Central memory CD8-positive, alpha-beta T cell (primary cell): Measurements from ENCODE around the gene RHOH.
"Not testable (repeated sequence)": the region's sequence is repeated elsewhere in the genome, so short reads cannot be mapped to it uniquely, and the experiment has no call there.

Experiments used
- ATAC-seq: fragments of 150-1000 bp; cut with Tn5 transposase; replicated peaks from 2 replicates; pipeline ENCODE4 v1.10.0; 2022; ENCODE audit warnings: mild to moderate bottlenecking, moderate FRiP score, moderate number of reproducible peaks; ENCODE audit not compliant: poor library complexity, severe bottlenecking; ENCODE audit errors: extremely low read depth
- DNase-seq, 2 donors: peaks; one replicate each; pipeline ENCODE4 v3.0.0; 2021; ENCODE audit warnings: low spot score in 2 of 2
- H3K27ac Mint-ChIP-seq: one replicate; pipeline ENCODE4 v1.8.0; 2022; ENCODE audit warnings: low read depth, mild to moderate bottlenecking, moderate library complexity, mixed read lengths
- H3K27me3 Mint-ChIP-seq: one replicate; pipeline ENCODE4 v1.8.0; 2022; ENCODE audit warnings: mixed read lengths
- H3K36me3 Mint-ChIP-seq: one replicate; pipeline ENCODE4 v1.8.0; 2022; ENCODE audit warnings: mild to moderate bottlenecking, moderate library complexity, mixed read lengths; ENCODE audit not compliant: insufficient read depth
- H3K4me1 Mint-ChIP-seq: one replicate; pipeline ENCODE4 v1.8.0; 2022; ENCODE audit warnings: mixed read lengths
- H3K4me3 Mint-ChIP-seq: one replicate; pipeline ENCODE4 v1.8.0; 2022; ENCODE audit warnings: mild to moderate bottlenecking, moderate library complexity, mixed read lengths
- H3K9me3 Mint-ChIP-seq: one replicate; pipeline ENCODE4 v1.8.0; 2022; ENCODE audit warnings: mixed read lengths

The RHOH gene

DNA sequence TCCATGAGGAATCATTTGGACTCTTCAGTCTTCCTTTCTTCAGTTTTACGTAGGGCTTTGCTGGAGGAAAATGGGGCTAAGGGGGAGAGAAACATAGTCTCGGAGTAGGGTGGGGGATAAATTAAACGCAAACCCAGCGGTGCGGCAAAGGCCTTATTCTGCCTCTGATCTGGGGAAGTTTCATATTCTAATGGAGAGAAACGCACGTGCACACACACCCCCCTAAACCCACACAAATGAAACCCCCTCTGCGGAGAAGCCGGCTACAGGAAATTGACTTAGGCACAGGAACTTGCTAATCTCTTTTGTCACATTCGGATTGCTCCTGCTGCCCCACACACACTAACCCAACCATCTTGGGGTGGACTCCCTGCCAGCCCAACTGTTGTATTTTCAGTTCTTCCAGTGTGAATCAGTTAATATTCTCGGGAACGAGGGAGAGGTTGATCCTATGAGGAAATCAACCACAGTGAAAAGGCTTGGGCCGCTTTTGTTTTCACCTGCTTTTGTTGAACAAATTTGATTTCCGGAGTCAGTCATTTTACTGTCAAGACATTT, at the start of gene RHOH:
Gene RHOH (plus strand): TSS at position 308 of the 558 bp plus-strand sequence. CDS start 46,356 bp downstream, outside the sequence.
- Mint-ChIP-seq H3K36me3 (peaks cover 74% of the 10 kb centered on the region), H3K9me3 (no peaks in the 10 kb centered on the region), H3K4me3 (peak within 1 kb of the TSS; percentile 100), H3K27me3 (no peaks in the 10 kb centered on the region), H3K27ac (peak within 1 kb of the TSS; percentile 100), H3K4me1 (peaks cover 69% of the 10 kb centered on the region)
- DNase-seq, result peak; percentile 45 to 81
- ATAC-seq, result peak; percentile 49

DNA sequence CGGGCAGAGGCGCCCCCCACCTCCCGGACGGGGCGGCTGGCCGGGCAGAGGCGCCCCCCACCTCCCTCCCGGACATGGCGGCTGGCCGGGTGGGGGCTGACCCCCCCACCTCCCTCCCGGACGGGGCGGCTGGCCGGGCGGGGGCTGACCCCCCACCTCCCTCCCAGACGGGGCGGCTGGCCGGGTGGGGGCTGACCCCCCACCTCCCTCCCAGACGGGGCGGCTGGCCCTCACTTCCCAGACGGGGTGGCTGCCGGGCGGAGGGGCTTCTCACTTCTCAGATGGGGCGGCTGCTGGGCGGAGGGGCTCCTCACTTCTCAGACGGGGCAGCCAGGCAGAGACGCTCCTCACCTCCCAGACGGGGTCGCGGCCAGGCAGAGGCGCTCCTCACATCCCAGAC, 49.3 kb upstream of the RHOH start:
- not testable (repeated sequence) for DNase-seq, H3K4me3 Mint-ChIP-seq, ATAC-seq, H3K27ac Mint-ChIP-seq, H3K36me3 Mint-ChIP-seq, H3K27me3 Mint-ChIP-seq, H3K9me3 Mint-ChIP-seq
- H3K4me1 Mint-ChIP-seq, result peaks cover 13% of the 10 kb centered on the region

DNA sequence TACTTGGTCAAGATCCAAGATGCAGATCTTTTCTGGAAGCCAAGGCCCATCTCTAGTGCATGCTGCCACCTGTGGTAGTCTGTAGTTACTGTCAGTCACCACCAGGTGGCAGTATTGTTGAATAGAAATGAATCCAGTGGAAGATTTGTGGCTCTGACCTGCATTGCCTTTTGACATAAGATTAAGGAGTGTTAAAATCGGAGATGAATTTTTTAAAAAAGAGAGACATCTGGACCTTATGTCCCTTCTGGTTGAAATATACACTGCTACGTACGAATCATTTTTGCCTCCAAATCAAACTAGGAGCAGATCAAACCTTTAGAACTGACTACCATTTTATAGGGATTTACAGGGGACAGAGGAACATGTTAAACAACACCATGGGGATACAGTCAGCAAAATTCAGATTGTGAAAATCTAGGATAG, 46.9 kb upstream of the RHOH start:
- H3K9me3 Mint-ChIP-seq, result no peaks in the 10 kb centered on the region
- peak; percentile 71 for ATAC-seq
- peaks cover 3% of the 10 kb centered on the region for H3K36me3 Mint-ChIP-seq
- peak; percentile 43 to 65 for DNase-seq
- H3K4me1 Mint-ChIP-seq, result peaks cover 15% of the 10 kb centered on the region
- no peak overlapping the region for H3K4me3 Mint-ChIP-seq
- H3K27ac Mint-ChIP-seq, result peak overlapping the region; percentile 64
- no peaks in the 10 kb centered on the region for H3K27me3 Mint-ChIP-seq

- peaks cover 15% of the 10 kb centered on the region for H3K4me1 Mint-ChIP-seq
- H3K4me3 Mint-ChIP-seq, result no peak overlapping the region
- DNase-seq, result no peak
- H3K9me3 Mint-ChIP-seq, result no peaks in the 10 kb centered on the region
- no peak overlapping the region for H3K27ac Mint-ChIP-seq
- ATAC-seq, result no peak
- H3K27me3 Mint-ChIP-seq, result no peaks in the 10 kb centered on the region
- H3K36me3 Mint-ChIP-seq, result peaks cover 3% of the 10 kb centered on the region
Measured at GRCh38 chr4:40150932-40151331, 45.9 kb upstream of the RHOH start.

- peak; percentile 76 for ATAC-seq
- H3K36me3 Mint-ChIP-seq, result peaks cover 1% of the 10 kb centered on the region
- no peaks in the 10 kb centered on the region for H3K9me3 Mint-ChIP-seq
- H3K27ac Mint-ChIP-seq, result no peak overlapping the region
- no peak overlapping the region for H3K4me3 Mint-ChIP-seq
- no peaks in the 10 kb centered on the region for H3K27me3 Mint-ChIP-seq
- H3K4me1 Mint-ChIP-seq, result peaks cover 15% of the 10 kb centered on the region
- no peak for DNase-seq
Measured at GRCh38 chr4:40152637-40153036, 44.2 kb upstream of the RHOH start.

GRCh38 chr4:40157436-40157835, 39.4 kb upstream of the RHOH start:
- Mint-ChIP-seq H3K4me3 (no peak overlapping the region), H3K4me1 (peaks cover 3% of the 10 kb centered on the region), H3K27me3 (no peaks in the 10 kb centered on the region), H3K36me3 (no peaks in the 10 kb centered on the region), H3K27ac (no peak overlapping the region), H3K9me3 (no peaks in the 10 kb centered on the region)
- no peak for DNase-seq
- ATAC-seq, result no peak

DNA sequence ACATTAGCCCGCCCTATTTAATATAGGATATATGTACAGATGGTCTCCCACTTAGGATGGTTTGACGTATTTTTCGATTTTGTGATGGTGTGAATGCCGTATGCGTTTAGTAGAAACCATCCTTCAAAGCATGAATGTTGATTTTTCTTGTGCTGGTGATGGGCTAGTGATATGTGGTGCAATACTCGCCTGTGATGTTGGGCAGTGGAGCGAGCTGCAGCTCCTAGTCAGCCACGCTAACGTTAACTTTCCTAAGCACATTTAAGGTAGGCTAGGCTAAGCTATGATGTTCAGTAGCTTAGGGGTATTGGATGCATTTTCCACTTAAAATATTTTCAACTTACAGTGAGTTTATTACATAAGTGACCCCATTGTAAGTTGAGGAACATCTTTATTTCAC, 36.6 kb upstream of the RHOH start:
- H3K9me3 Mint-ChIP-seq, result no peaks in the 10 kb centered on the region
- DNase-seq (no peak), ATAC-seq (no peak)
- H3K27me3 Mint-ChIP-seq, result no peaks in the 10 kb centered on the region
- H3K36me3 Mint-ChIP-seq, result no peaks in the 10 kb centered on the region
- H3K4me3 Mint-ChIP-seq, result no peak overlapping the region
- no peak overlapping the region for H3K27ac Mint-ChIP-seq
- no peaks in the 10 kb centered on the region for H3K4me1 Mint-ChIP-seq

DNA sequence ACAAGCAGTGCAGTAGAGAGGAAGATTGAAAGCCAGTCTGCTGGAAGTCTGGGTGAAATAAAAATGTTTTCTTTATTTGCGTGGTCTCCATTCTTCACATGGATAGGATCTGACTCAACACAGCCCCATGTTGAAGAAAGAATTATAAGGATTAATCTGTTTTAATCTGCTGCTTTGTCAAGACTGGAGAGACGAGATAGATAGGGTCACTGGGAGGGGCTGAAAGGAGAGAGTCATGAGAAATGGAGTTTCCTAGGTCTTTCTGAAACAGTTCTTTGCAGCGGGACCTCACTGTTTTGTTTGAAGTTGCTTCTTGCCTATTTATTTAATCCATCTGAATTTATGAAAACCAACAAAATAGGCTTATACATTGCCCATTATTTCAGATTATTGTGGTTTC, 32.4 kb upstream of the RHOH start:
- H3K27ac Mint-ChIP-seq, result no peak overlapping the region
- no peak overlapping the region for H3K4me3 Mint-ChIP-seq
- H3K27me3 Mint-ChIP-seq, result no peaks in the 10 kb centered on the region
- peaks cover 2% of the 10 kb centered on the region for H3K36me3 Mint-ChIP-seq
- peaks cover 6% of the 10 kb centered on the region for H3K9me3 Mint-ChIP-seq
- no peaks in the 10 kb centered on the region for H3K4me1 Mint-ChIP-seq
- DNase-seq (no peak), ATAC-seq (no peak)

DNA sequence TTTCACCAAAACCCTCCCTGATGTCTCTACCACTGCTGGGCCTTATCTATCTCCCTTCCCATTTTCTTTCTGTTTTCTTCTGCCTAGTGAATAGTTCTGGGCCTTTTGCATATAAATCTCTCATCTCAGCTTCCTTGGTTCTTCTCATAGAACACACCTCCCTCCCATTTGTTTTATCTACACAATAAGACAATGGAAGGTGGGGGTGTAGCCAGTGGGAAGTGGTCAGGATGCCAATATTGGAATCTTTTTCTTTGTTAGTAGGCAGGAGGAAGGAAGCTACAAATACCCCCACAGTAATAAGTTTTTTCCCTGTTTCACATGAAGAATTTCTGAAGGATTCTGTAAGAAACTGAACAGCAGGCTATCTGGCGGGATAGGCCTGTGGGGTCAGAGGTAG, 30.9 kb upstream of the RHOH start:
- no peak overlapping the region for H3K27ac Mint-ChIP-seq
- H3K36me3 Mint-ChIP-seq, result peaks cover 2% of the 10 kb centered on the region
- H3K9me3 Mint-ChIP-seq, result peaks cover 6% of the 10 kb centered on the region
- H3K4me3 Mint-ChIP-seq, result no peak overlapping the region
- no peaks in the 10 kb centered on the region for H3K4me1 Mint-ChIP-seq
- ATAC-seq (no peak), DNase-seq (no peak)
- H3K27me3 Mint-ChIP-seq, result no peaks in the 10 kb centered on the region

DNA sequence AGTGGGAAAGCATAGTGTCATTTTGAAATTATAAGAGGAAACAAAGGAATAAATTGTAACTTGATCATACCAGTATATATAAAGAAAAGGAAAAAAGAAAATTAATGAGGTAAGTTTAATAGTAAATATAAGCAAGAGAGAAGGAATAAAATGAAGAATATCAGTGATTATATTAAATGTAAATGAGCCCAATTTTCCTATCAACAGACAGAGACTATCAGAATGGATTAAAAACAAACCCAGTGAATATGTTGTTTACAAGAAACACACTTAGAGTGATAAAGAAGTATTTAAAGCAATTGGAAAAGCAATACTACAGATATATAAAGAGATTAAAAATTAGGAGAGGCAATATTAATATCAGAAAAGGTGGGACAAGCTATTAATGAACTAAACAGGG, 28.8 kb upstream of the RHOH start:
- Mint-ChIP-seq H3K4me1 (peaks cover 5% of the 10 kb centered on the region), H3K27me3 (no peaks in the 10 kb centered on the region), H3K36me3 (peaks cover 2% of the 10 kb centered on the region), H3K4me3 (no peak overlapping the region), H3K27ac (no peak overlapping the region), H3K9me3 (peaks cover 6% of the 10 kb centered on the region)
- ATAC-seq (no peak), DNase-seq (no peak)

DNA sequence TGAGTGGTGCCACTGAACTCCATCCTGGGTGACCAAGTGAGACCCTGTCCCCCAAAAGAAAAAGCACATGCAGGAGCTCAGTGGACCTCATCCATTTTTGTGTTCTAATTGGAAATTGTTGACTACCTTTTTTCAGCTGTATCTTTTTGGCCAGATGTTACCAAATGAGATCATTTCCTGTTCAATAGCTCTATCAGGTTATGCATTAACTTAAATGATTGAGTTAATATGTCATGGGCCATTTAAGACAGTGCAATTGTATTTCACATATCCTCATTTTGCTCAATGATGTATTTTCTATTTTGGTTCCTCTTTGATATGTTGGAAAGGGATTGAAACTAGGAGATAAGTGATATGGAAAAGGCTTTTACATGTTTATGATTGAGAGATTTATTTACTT, 26.2 kb upstream of the RHOH start:
- H3K27ac Mint-ChIP-seq, result no peak overlapping the region
- ATAC-seq, result no peak

GRCh38 chr4:40173470-40173875, 23.4 kb upstream of the RHOH start:
- DNase-seq, result no peak
- peak overlapping the region; percentile 72 for H3K27ac Mint-ChIP-seq

More for the DNA sequence above, 26.2 kb upstream of the RHOH start:
- H3K36me3 Mint-ChIP-seq, result peaks cover 2% of the 10 kb centered on the region
- H3K4me3 Mint-ChIP-seq, result no peak overlapping the region
- no peak for DNase-seq
- H3K27me3 Mint-ChIP-seq, result no peaks in the 10 kb centered on the region
- H3K4me1 Mint-ChIP-seq, result peaks cover 14% of the 10 kb centered on the region
- H3K9me3 Mint-ChIP-seq, result peaks cover 6% of the 10 kb centered on the region

DNA sequence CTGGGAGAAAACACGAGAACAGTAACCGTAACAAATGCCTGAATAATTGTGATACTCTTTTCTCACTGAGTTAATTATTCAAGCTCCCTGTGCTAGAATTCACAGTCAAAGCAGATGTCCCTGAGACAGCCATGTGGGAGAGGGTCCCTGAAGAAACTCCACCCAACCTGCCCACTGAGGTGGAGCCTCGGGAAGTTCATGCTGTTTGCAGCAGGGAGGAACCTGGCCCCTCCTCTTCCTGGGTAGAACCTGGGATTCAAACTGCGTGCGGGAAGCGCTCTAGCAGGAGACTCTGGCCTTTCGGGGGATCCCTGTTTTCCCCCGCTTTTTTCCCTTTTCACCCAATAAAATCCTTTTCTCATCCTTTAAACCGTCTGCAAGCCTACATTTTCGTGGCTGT, 20.2 kb upstream of the RHOH start:
- no peaks in the 10 kb centered on the region for H3K9me3 Mint-ChIP-seq
- no peak overlapping the region for H3K4me3 Mint-ChIP-seq
- H3K27me3 Mint-ChIP-seq, result no peaks in the 10 kb centered on the region
- no peaks in the 10 kb centered on the region for H3K36me3 Mint-ChIP-seq
- ATAC-seq (no peak), DNase-seq (no peak)
- no peak overlapping the region for H3K27ac Mint-ChIP-seq
- peaks cover 29% of the 10 kb centered on the region for H3K4me1 Mint-ChIP-seq

More at GRCh38 chr4:40173470-40173875, 23.4 kb upstream of the RHOH start:
- peak; percentile 24 for ATAC-seq
- Mint-ChIP-seq H3K36me3 (no peaks in the 10 kb centered on the region), H3K4me1 (peaks cover 24% of the 10 kb centered on the region), H3K4me3 (peak overlapping the region; percentile 40), H3K9me3 (no peaks in the 10 kb centered on the region), H3K27me3 (no peaks in the 10 kb centered on the region)
